T-cell (primary cell): Measurements from ENCODE around the gene FGF6. TPM values are rescaled to one million over a fixed set of nuclear protein-coding genes. Genes with fewer than 3 reads are reported as not detected.

ENCODE experiments used
- ATAC-seq, 4 experiments: fragments of 200-7000 bp in 3 of 4; fragments of 150-1000 bp in 1 of 4; cut with Tn5 transposase; replicated peaks in 1 of 4; 1 replicate in 3 of 4; 2 replicates in 1 of 4; pipeline ENCODE4 v1.10.0; 2021; ENCODE audit warnings: moderate library complexity in 3 of 4, mild to moderate bottlenecking in 2 of 4, moderate number of reproducible peaks in 1 of 4
- CTCF ChIA-PET, 2 donors: fragments of 300-600 bp; sonication (Branson Sonifier 250); formaldehyde crosslinking; loops; one replicate each; lab custom pipeline; 2022; ENCODE audit warnings: antibody characterized with exemption in 2 of 2; lab: Charles Lee
- POLR2A ChIA-PET, 2 donors: fragments of 300-600 bp; sonication (Branson Sonifier 250); formaldehyde crosslinking; loops; one replicate each; lab custom pipeline; 2022; ENCODE audit warnings: antibody characterized with exemption in 2 of 2; lab: Charles Lee
- DNase-seq, 35 experiments: peaks; one replicate each; pipeline versions ENCODE4 v3.0.0 to v3.0.0-alpha.2; 2013 to 2023
- H3K27ac ChIP-seq: one replicate; pipeline ENCODE4 v1.5.1; 2013; ENCODE audit warnings: low read length
- H3K27me3 ChIP-seq, 2 experiments: replicated peaks in 1 of 2; 1 replicate in 1 of 2; 2 replicates in 1 of 2; pipeline versions ENCODE4 v1.6.1 to v1.7.0; 2013; ENCODE audit warnings: low read length in 1 of 2, mixed read lengths in 1 of 2; ENCODE audit not compliant: control insufficient read depth in 2 of 2, insufficient read depth in 2 of 2; ENCODE audit errors: extremely low read depth in 1 of 2
- H3K36me3 ChIP-seq, 2 donors: 1 replicate in 1 of 2; 2 replicates in 1 of 2; pipeline versions ENCODE4 v1.6.1 to v1.7.0; 2013; ENCODE audit warnings: low read length in 1 of 2; ENCODE audit not compliant: control insufficient read depth in 2 of 2, insufficient read depth in 1 of 2; ENCODE audit errors: extremely low read depth in 1 of 2
- H3K4me1 ChIP-seq, 2 experiments: 1 replicate in 1 of 2; 2 replicates in 1 of 2; pipeline versions ENCODE4 v1.6.1 to v1.7.0; 2013; ENCODE audit warnings: low read length in 2 of 2, mixed read lengths in 1 of 2; ENCODE audit not compliant: insufficient read depth in 2 of 2, control insufficient read depth in 1 of 2; ENCODE audit errors: extremely low read depth in 1 of 2
- H3K4me3 ChIP-seq, 2 donors: 1 replicate in 1 of 2; 2 replicates in 1 of 2; pipeline versions ENCODE4 v1.5.1 to v1.7.0; 2013; ENCODE audit warnings: mild to moderate bottlenecking in 2 of 2, low read length in 1 of 2, moderate library complexity in 1 of 2; ENCODE audit not compliant: control insufficient read depth in 1 of 2; ENCODE audit errors: extremely low read depth in 1 of 2
- H3K9me3 ChIP-seq: 2 replicates; pipeline ENCODE4 v1.7.0; 2013
- H3K27ac Mint-ChIP-seq, 2 donors: one replicate each; pipeline ENCODE4 v1.8.0; 2020 to 2021; ENCODE audit warnings: mild to moderate bottlenecking in 2 of 2, mixed read lengths in 2 of 2
- H3K27me3 Mint-ChIP-seq, 2 donors: one replicate each; pipeline ENCODE4 v1.8.0; 2021 to 2022; ENCODE audit warnings: mixed read lengths in 2 of 2
- H3K36me3 Mint-ChIP-seq: one replicate; pipeline ENCODE4 v1.8.0; 2021; ENCODE audit warnings: mixed read lengths
- H3K4me1 Mint-ChIP-seq, 3 donors: one replicate each; pipeline ENCODE4 v1.8.0; 2020 to 2022; ENCODE audit warnings: mixed read lengths in 3 of 3, mild to moderate bottlenecking in 1 of 3
- H3K4me3 Mint-ChIP-seq, 3 donors: one replicate each; pipeline ENCODE4 v1.8.0; 2020 to 2022; ENCODE audit warnings: mild to moderate bottlenecking in 3 of 3, mixed read lengths in 3 of 3, moderate library complexity in 3 of 3
- H3K9me3 Mint-ChIP-seq, 3 donors: one replicate each; pipeline ENCODE4 v1.8.0; 2020 to 2022; ENCODE audit warnings: mixed read lengths in 3 of 3
- WGBS: methylation state at CpG from one replicate; pipeline ENCODE4 v1.1.5; 2013; ENCODE audit warnings: missing lambda C conversion rate; ENCODE audit not compliant: insufficient coverage; 5-methylcytosine and 5-hydroxymethylcytosine counted together
- total RNA-seq, 35 experiments: library from RNA in 6 of 35; stranded (reverse) in 6 of 35; fragments of 120-200 nt in 1 of 35; gene quantifications; one replicate each; pipeline versions ENCODE4 v1.2.1 to v1.2.4 and lab custom pipeline; 2013 to 2026

The FGF6 gene, protein sequence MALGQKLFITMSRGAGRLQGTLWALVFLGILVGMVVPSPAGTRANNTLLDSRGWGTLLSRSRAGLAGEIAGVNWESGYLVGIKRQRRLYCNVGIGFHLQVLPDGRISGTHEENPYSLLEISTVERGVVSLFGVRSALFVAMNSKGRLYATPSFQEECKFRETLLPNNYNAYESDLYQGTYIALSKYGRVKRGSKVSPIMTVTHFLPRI
- not detected for total RNA-seq
- total RNA-seq (2013) = not detected
- 0 to 0.12 (median 0) reads per million in 29 experiments for total RNA-seq (lab: John Stamatoyannopoulos, UW)

- H3K27me3 Mint-ChIP-seq = peaks cover 0 to 19% of the 10 kb centered on the region in 2 donors
- POLR2A ChIA-PET = no interaction called here
- 89% methylated on average over 33 of the region's 42 CpGs for WGBS
Measured at GRCh38 chr12:4445156-4446101, at the start of gene FGF6. Gene FGF6 (minus strand): TSS chr12:4445815. CDS start chr12:4445570, 245 bp downstream.

DNA sequence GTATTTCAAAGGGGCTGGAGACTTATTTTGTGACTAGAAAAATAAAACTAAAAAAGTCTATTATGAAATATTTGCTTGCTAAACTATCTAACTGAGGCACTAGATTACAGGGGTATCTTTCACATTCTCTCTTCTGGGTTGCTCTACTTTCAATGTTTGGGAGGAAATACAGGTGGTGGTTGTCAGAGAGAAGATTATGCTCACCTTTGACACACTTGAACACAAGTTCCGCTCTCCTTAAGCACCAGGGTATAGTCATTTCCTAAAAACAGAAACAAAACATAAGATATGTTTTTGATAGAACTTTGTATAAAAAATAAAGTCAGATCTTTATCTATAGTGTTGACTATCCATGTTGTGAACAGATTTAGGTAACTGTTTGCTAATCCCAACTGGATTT is 45.4 kb upstream of the FGF6 start:
- POLR2A ChIA-PET = no interaction called here
- no CpG with 5 or more reads among the region's 1 CpG for WGBS
- DNase-seq (no peak), ATAC-seq (peak in 3 of 4 experiments; percentile 45 to 73 (median 61))
- Histone ChIP-seq H3K9me3 (no peaks in the 10 kb centered on the region), H3K36me3 (peaks cover 0 to 21% of the 10 kb centered on the region in 2 donors), H3K4me3 (no peak overlapping the region), H3K27ac (no peak overlapping the region), H3K4me1 (no peaks in the 10 kb centered on the region), H3K27me3 (no peaks in the 10 kb centered on the region)
- CTCF ChIA-PET = no interaction called here
- Mint-ChIP-seq H3K4me3 (no peak overlapping the region), H3K9me3 (no peaks in the 10 kb centered on the region), H3K27ac (peak overlapping the region in 1 of 2 donors; percentile 13), H3K4me1 (peaks cover 0 to 4% (median 4%) of the 10 kb centered on the region in 3 donors), H3K36me3 (peaks cover 25% of the 10 kb centered on the region), H3K27me3 (no peaks in the 10 kb centered on the region)

More at GRCh38 chr12:4445156-4446101, at the start of gene FGF6:
- ATAC-seq = no peak
- H3K4me3 Mint-ChIP-seq = no peak within 1 kb of the TSS
- no peak within 1 kb of the TSS for H3K27ac Mint-ChIP-seq
- H3K4me3 ChIP-seq = no peak within 1 kb of the TSS
- H3K27me3 ChIP-seq = peaks cover 0 to 35% of the 10 kb centered on the region in 2 experiments
- DNase-seq = no peak
- no peaks in the 10 kb centered on the region for H3K4me1 ChIP-seq
- CTCF ChIA-PET = interaction anchor here in 1 of 2 donors (0.6 kb wide), 1 partner anchor 11 kb away, joined by 4 read pairs; no protein-coding TSS in a partner anchor
- no peaks in the 10 kb centered on the region for H3K9me3 ChIP-seq
- H3K4me1 Mint-ChIP-seq = no peaks in the 10 kb centered on the region
- H3K36me3 Mint-ChIP-seq = no peaks in the 10 kb centered on the region
- no peak within 1 kb of the TSS for H3K27ac ChIP-seq
- H3K9me3 Mint-ChIP-seq = no peaks in the 10 kb centered on the region
- H3K36me3 ChIP-seq = no peaks in the 10 kb centered on the region

DNA sequence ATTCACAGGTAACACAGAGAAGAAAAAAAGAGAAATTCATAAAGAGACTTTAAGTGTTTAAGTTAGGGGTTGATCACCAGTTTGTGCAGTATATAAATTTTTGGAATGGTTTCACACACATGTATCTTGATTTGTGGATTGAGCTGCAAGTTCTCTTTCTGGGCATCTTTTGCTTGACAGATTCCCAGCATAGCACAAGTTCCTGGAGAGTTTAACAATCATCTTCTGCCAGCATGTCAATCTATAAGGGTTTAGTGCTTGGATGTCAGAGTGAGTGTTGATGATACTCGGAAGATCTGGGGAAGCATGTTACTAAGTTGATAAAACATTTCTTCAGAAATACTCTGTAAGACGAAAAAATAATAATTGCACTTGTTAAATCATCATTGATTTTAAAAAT is 43.9 kb upstream of the FGF6 start:
- ATAC-seq = no peak
- Histone ChIP-seq H3K27me3 (no peaks in the 10 kb centered on the region), H3K9me3 (no peaks in the 10 kb centered on the region), H3K36me3 (peaks cover 0 to 18% of the 10 kb centered on the region in 2 donors), H3K27ac (no peak overlapping the region), H3K4me3 (no peak overlapping the region), H3K4me1 (no peaks in the 10 kb centered on the region)
- WGBS = no CpG with 5 or more reads among the region's 2 CpGs
- no peaks in the 10 kb centered on the region for H3K27me3 Mint-ChIP-seq
- ChIA-PET POLR2A (no interaction called here), CTCF (no interaction called here)
- H3K9me3 Mint-ChIP-seq = no peaks in the 10 kb centered on the region
- peaks cover 25% of the 10 kb centered on the region for H3K36me3 Mint-ChIP-seq
- H3K4me3 Mint-ChIP-seq = no peak overlapping the region
- DNase-seq = no peak
- peak overlapping the region in 1 of 2 donors; percentile 44 for H3K27ac Mint-ChIP-seq
- H3K4me1 Mint-ChIP-seq = peaks cover 0 to 4% (median 4%) of the 10 kb centered on the region in 3 donors

DNA sequence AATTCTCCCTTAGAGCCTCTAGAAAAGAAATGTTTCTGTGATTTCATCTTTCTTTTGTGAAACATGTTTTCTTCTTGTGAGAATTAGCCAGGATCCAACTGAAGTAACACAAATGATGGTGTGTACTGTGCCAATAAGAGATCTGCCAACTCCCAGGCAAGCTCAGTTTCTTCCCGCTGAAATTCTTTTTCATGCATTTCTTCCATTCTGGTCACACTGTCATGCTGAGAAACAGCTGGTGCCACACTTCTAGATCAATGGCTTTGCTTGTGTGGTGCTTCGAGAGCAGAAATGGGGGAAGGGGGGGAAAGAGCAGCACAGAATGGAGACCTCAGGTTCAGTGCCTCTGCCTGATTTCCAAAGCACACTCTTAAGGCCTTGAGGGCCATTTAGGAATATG is 41.4 kb upstream of the FGF6 start:
- no peak overlapping the region for H3K27ac ChIP-seq
- H3K36me3 ChIP-seq = peaks cover 0 to 18% of the 10 kb centered on the region in 2 donors
- H3K36me3 Mint-ChIP-seq = peaks cover 22% of the 10 kb centered on the region
- no peak for ATAC-seq
- H3K9me3 Mint-ChIP-seq = no peaks in the 10 kb centered on the region
- CTCF ChIA-PET = no interaction called here
- no peak overlapping the region for H3K4me3 Mint-ChIP-seq
- no peak for DNase-seq
- no CpG with 5 or more reads among the region's 2 CpGs for WGBS
- H3K9me3 ChIP-seq = no peaks in the 10 kb centered on the region
- no peaks in the 10 kb centered on the region for H3K27me3 Mint-ChIP-seq
- H3K27ac Mint-ChIP-seq = no peak overlapping the region
- H3K27me3 ChIP-seq = no peaks in the 10 kb centered on the region
- peaks cover 0 to 12% (median 0%) of the 10 kb centered on the region in 3 donors for H3K4me1 Mint-ChIP-seq
- no peaks in the 10 kb centered on the region for H3K4me1 ChIP-seq
- POLR2A ChIA-PET = no interaction called here
- H3K4me3 ChIP-seq = no peak overlapping the region

GRCh38 chr12:4486049-4486699 is 40.6 kb upstream of the FGF6 start:
- CTCF ChIA-PET = interaction anchor here in 1 of 2 donors (1.4 kb wide), 1 partner anchor 13 kb away, joined by 4 read pairs; no protein-coding TSS in a partner anchor
- Histone ChIP-seq H3K27ac (no peak overlapping the region), H3K9me3 (no peaks in the 10 kb centered on the region), H3K27me3 (no peaks in the 10 kb centered on the region), H3K4me3 (no peak overlapping the region), H3K4me1 (no peaks in the 10 kb centered on the region), H3K36me3 (peaks cover 0 to 18% of the 10 kb centered on the region in 2 donors)
- no peaks in the 10 kb centered on the region for H3K27me3 Mint-ChIP-seq
- POLR2A ChIA-PET = no interaction called here
- peaks cover 0 to 10% (median 0%) of the 10 kb centered on the region in 3 donors for H3K4me1 Mint-ChIP-seq
- peaks cover 22% of the 10 kb centered on the region for H3K36me3 Mint-ChIP-seq
- DNase-seq (no peak), ATAC-seq (no peak)
- WGBS = 86% methylated on average over 2 of the region's 4 CpGs
- H3K4me3 Mint-ChIP-seq = no peak overlapping the region
- H3K27ac Mint-ChIP-seq = peak overlapping the region in 1 of 2 donors; percentile 29
- H3K9me3 Mint-ChIP-seq = no peaks in the 10 kb centered on the region
